ENCODE data around the gene FRMD1.

FRMD1 gene

GRCh38 chr6:168035098-168035660, 43.8 kb downstream of the FRMD1 start (continued):
- TF ChIP-seq ZNF366 (tag by site-specific recombination; conservative IDR thresholded peaks at IDR 0.05) (no peak), ZXDB (tag by site-specific recombination; IDR thresholded peaks at IDR 0.05) (no peak), PRDM6 (tag by site-specific recombination; IDR thresholded peaks at IDR 0.05) (no peak), ZBTB8A (tag by site-specific recombination; IDR thresholded peaks at IDR 0.05) (no peak), ZNF121 (tag by site-specific recombination; IDR thresholded peaks at IDR 0.05) (no peak), ZNF776 (tag by site-specific recombination; IDR thresholded peaks at IDR 0.05; ENCODE audit: borderline replicate concordance) (no peak), ZSCAN5A (tag by site-specific recombination; IDR thresholded peaks at IDR 0.05) (no peak), ZNF362 (tag by site-specific recombination; IDR thresholded peaks at IDR 0.05) (no peak), ZNF423 (tag by site-specific recombination; IDR thresholded peaks at IDR 0.05) (0 out of 2 replicates have a peak, but pooled peaks have one; percentile 16), EGR2 (tag by site-specific recombination; IDR thresholded peaks at IDR 0.05; ENCODE audit: low read depth) (no peak), BCL6B (tag by site-specific recombination; IDR thresholded peaks at IDR 0.05) (no peak), PRDM4 (tag by site-specific recombination; IDR thresholded peaks at IDR 0.05) (peak; percentile 100), ZNF514 (tag by site-specific recombination; IDR thresholded peaks at IDR 0.05) (no peak), REPIN1 (tag by site-specific recombination; IDR thresholded peaks at IDR 0.05; ENCODE audit: low read depth) (no peak), ZNF391 (tag by site-specific recombination; IDR thresholded peaks at IDR 0.05; ENCODE audit: borderline replicate concordance, low read depth) (no peak), ZNF138 (tag by site-specific recombination; IDR thresholded peaks at IDR 0.05; ENCODE audit: borderline replicate concordance) (no peak), PRDM1 (tag by site-specific recombination; IDR thresholded peaks at IDR 0.05) (peak; percentile 38; the same call in 1 of the 2 replicates), SP7 (tag by site-specific recombination; IDR thresholded peaks at IDR 0.05) (peak; percentile 23), PBX3 (CRISPR knock-in tag; IDR thresholded peaks at IDR 0.05) (peak; percentile 95; the same call in 1 of the 2 replicates), BCL11B (tag by site-specific recombination; IDR thresholded peaks at IDR 0.05; ENCODE audit: low read depth) (no peak), ZNF266 (tag by site-specific recombination; IDR thresholded peaks at IDR 0.05; ENCODE audit: low read depth) (no peak), ZNF433 (tag by site-specific recombination; IDR thresholded peaks at IDR 0.05; ENCODE audit: low read depth) (no peak), ZNF561 (tag by site-specific recombination; IDR thresholded peaks at IDR 0.05; ENCODE audit: borderline replicate concordance) (peak; percentile 15; the same call in 1 of the 2 replicates), PRDM10 (tag by site-specific recombination; IDR thresholded peaks at IDR 0.05) (peak; percentile 83), ZNF558 (tag by site-specific recombination; IDR thresholded peaks at IDR 0.05) (no peak), ZNF2 (tag by site-specific recombination; IDR thresholded peaks at IDR 0.05) (no peak)
